K562 (cell line): Measurements from ENCODE around the gene RCSD1. TPM values are rescaled to one million over a fixed set of nuclear protein-coding genes. Genes with fewer than 3 reads are reported as not detected.

Source experiments
- ATAC-seq: fragments of 200-7000 bp; cut with Tn5 transposase; 3 replicates; pipeline ENCODE4 v1.9.1; 2020; ENCODE audit warnings: moderate library complexity
- BruUV-seq: library from RNA; stranded (reverse); fragments of 400-500 nt; replicated peaks from 2 replicates; lab custom pipeline; 2021; lab: Mats Ljungman, UMichigan
- CTCF ChIA-PET: fragments of 300-600 bp; formaldehyde crosslinking; extraction: SDS; loops from one replicate; lab custom pipeline; 2021; ENCODE audit warnings: low intra/inter-chr PET ratio; lab: Yijun Ruan, JAX
- POLR2A ChIA-PET: fragments of 300-600, 350-650 bp; sonication (Branson Sonifier 250); formaldehyde crosslinking; extraction: SDS; loops from one replicate; lab custom pipeline; 2021; ENCODE audit warnings: antibody characterized with exemption, inconsistent platforms; lab: Yijun Ruan, JAX
- DNase-seq, 4 experiments: peaks; one replicate each; pipeline versions ENCODE4 v3.0.0 to v3.0.0-alpha.2; 2011 to 2018; ENCODE audit warnings: low spot score in 3 of 4, mixed read lengths in 3 of 4; ENCODE audit errors: extremely low read depth in 1 of 4
- FAIRE-seq: peaks from 2 replicates; lab custom pipeline; 2011; peaks lifted over from hg19 to GRCh38; lab: Jason Lieb, UNC
- H2AFZ ChIP-seq: 2 replicates; pipeline ENCODE4 v1.6.0; 2011; ENCODE audit warnings: low read depth, low read length, control low read depth, inconsistent platforms
- H3K27ac ChIP-seq: fragments of 200-600 bp; 3 replicates; pipeline ENCODE4 v1.8.0; 2011; ENCODE audit warnings: low read depth, mild to moderate bottlenecking, control low read depth, inconsistent platforms, low read length, moderate library complexity, mixed read lengths; ENCODE audit errors: extremely low read depth
- H3K27me3 ChIP-seq, 2 experiments: fragments of 300-600 bp in 1 of 2; 2 replicates in 1 of 2; 3 replicates in 1 of 2; pipeline versions ENCODE4 v1.6.0 to v1.8.0; 2011; ENCODE audit warnings: inconsistent platforms in 2 of 2, low read length in 2 of 2, mild to moderate bottlenecking in 1 of 2, mixed read lengths in 1 of 2, moderate library complexity in 1 of 2; ENCODE audit not compliant: control insufficient read depth in 2 of 2, insufficient read depth in 2 of 2
- H3K36me3 ChIP-seq: fragments of 300-600 bp; 3 replicates; pipeline ENCODE4 v1.8.0; 2011; ENCODE audit warnings: mild to moderate bottlenecking, low read length, inconsistent platforms; ENCODE audit not compliant: control insufficient read depth, insufficient read depth
- H3K4me1 ChIP-seq, 2 experiments: fragments of 200-600 bp in 1 of 2; replicated peaks in 1 of 2; 2 replicates in 1 of 2; 3 replicates in 1 of 2; pipeline versions ENCODE4 v1.5.1 to v1.8.0; 2011; ENCODE audit warnings: inconsistent platforms in 2 of 2, low read length in 2 of 2, mild to moderate bottlenecking in 1 of 2, mixed read lengths in 1 of 2, moderate library complexity in 1 of 2; ENCODE audit not compliant: control insufficient read depth in 2 of 2, insufficient read depth in 2 of 2
- H3K4me2 ChIP-seq: 2 replicates; pipeline ENCODE4 v1.6.1; 2011; ENCODE audit warnings: low read length, control low read depth, inconsistent platforms, mixed read lengths; ENCODE audit not compliant: insufficient read depth
- H3K4me3 ChIP-seq: fragments of 200-600 bp; sonication (generic), shearing (Covaris generic); 2 replicates; pipeline ENCODE4 v1.5.1; 2016; ENCODE audit warnings: control low read depth, inconsistent platforms
- H3K79me2 ChIP-seq: fragments of 200-600 bp; 3 replicates; pipeline ENCODE4 v1.8.0; 2011; ENCODE audit warnings: low read length, inconsistent platforms; ENCODE audit not compliant: control insufficient read depth, insufficient read depth
- H3K9ac ChIP-seq, 2 experiments: 2 replicates each; pipeline versions ENCODE4 v1.6.0 to v1.6.1; 2011; ENCODE audit warnings: low read depth in 2 of 2, low read length in 2 of 2, control low read depth in 1 of 2, inconsistent platforms in 1 of 2, mild to moderate bottlenecking in 1 of 2, mixed read lengths in 1 of 2; ENCODE audit not compliant: insufficient read depth in 1 of 2
- H3K9me1 ChIP-seq: one replicate; pipeline ENCODE4 v1.6.0; 2011; ENCODE audit warnings: inconsistent platforms, mild to moderate bottlenecking, low read length, moderate library complexity; ENCODE audit not compliant: control insufficient read depth, insufficient read depth
- H3K9me3 ChIP-seq: replicated peaks from 2 replicates; pipeline ENCODE4 v1.5.1; 2011; ENCODE audit warnings: low read depth, low read length, inconsistent platforms; ENCODE audit not compliant: control insufficient read depth, insufficient read depth
- H4K20me1 ChIP-seq: replicated peaks from 2 replicates; pipeline ENCODE4 v1.6.1; 2011; ENCODE audit warnings: low read length, inconsistent platforms, mixed read lengths; ENCODE audit not compliant: control insufficient read depth, insufficient read depth
- BCL6 ChIP-seq: fragments of 250-450 bp; sonication (Bioruptor Pico); IDR thresholded peaks from 2 replicates; pipeline ENCODE4 v1.4.0; 2020
- CBX1 ChIP-seq: sonication (generic); IDR thresholded peaks from 2 replicates; pipeline ENCODE4 v1.6.1; 2016; ENCODE audit warnings: antibody characterized with exemption, low read depth, mild to moderate bottlenecking
- FOSL1 ChIP-seq: fragments of 200-800 bp; sonication (Bioruptor generic); conservative IDR thresholded peaks from 2 replicates; pipeline ENCODE4 v1.6.1; 2016; ENCODE audit warnings: missing genetic modification characterization, missing compliant biosample characterization
- GABPB2 ChIP-seq: fragments of 250-450 bp; sonication (Bioruptor Pico); conservative IDR thresholded peaks from 2 replicates; pipeline ENCODE4 v1.5.1; 2021; ENCODE audit warnings: mild to moderate bottlenecking
- GATAD2A ChIP-seq: fragments of 450-650 bp; IDR thresholded peaks from 2 replicates; pipeline ENCODE4 v1.6.1; 2017
- NEUROD1 ChIP-seq: fragments of 150-350 bp; IDR thresholded peaks from 2 replicates; pipeline ENCODE4 v1.6.1; 2014; ENCODE audit warnings: borderline replicate concordance, low read length, low read depth; ENCODE audit not compliant: partially characterized antibody
- NR2C1 ChIP-seq, 2 experiments: fragments of 450-650 bp; IDR thresholded peaks; 2 replicates each; pipeline ENCODE4 v1.6.1; 2017; ENCODE audit warnings: mild to moderate bottlenecking in 2 of 2, antibody characterized with exemption in 1 of 2, inconsistent platforms in 1 of 2, missing compliant biosample characterization in 1 of 2, missing genetic modification characterization in 1 of 2
- POLR3A ChIP-seq: IDR thresholded peaks from 2 replicates; pipeline ENCODE4 v1.6.1; 2011; ENCODE audit warnings: borderline replicate concordance, mild to moderate bottlenecking, moderate library complexity; ENCODE audit not compliant: insufficient read length, insufficient read depth; ENCODE audit errors: extremely low read depth
- STAT5B ChIP-seq: fragments of 250-450 bp; sonication (Bioruptor Pico); IDR thresholded peaks from 2 replicates; pipeline ENCODE4 v1.8.0; 2021; ENCODE audit warnings: mild to moderate bottlenecking, inconsistent platforms
- ZNF311 ChIP-seq: fragments of 250-450 bp; sonication (Bioruptor Pico); IDR thresholded peaks from 2 replicates; pipeline ENCODE4 v1.4.0; 2020; ENCODE audit warnings: mild to moderate bottlenecking, moderate library complexity
- ZZZ3 ChIP-seq: fragments of 450-650 bp; IDR thresholded peaks from 2 replicates; pipeline ENCODE4 v1.6.1; 2016; ENCODE audit warnings: antibody characterized with exemption, mild to moderate bottlenecking, moderate library complexity
- WGBS: fragments of 100-300 bp; shearing (Covaris generic); methylation state at CpG from one replicate; pipeline ENCODE4 v1.1.6; 2016; ENCODE audit warnings: low coverage, mixed read lengths; ENCODE audit not compliant: insufficient coverage; ENCODE audit errors: missing lambda C conversion rate; 5-methylcytosine and 5-hydroxymethylcytosine counted together
- in situ Hi-C: fragments of 300-500 bp; cut with MboI; formaldehyde crosslinking; loops from 4 replicates; pipeline ENCODE4 v1.15.0; 2018; ENCODE audit warnings: inconsistent platforms, mixed read lengths
- intact Hi-C: fragments of 100-400 bp; cut with micrococcal nuclease; formaldehyde crosslinking; loops from 2 replicates; pipeline ENCODE4 v1.14.2; 2022
- polyA plus RNA-seq, 8 experiments: library from polyadenylated mRNA; depleted of rRNA in 4 of 8; stranded (reverse) in 5 of 8; unstranded in 3 of 8; fragments of >200 nt; fragmentation: Nextera tagmentation in 2 of 8; fragmentation: Illumina TruSeq in 1 of 8; extraction: Ambion mirVana in 2 of 8; extraction: Trizol in 1 of 8; gene quantifications; 2 replicates each; pipeline versions ENCODE4 v1.2.1 to v1.2.3, GENCODE V29; 2011 to 2014; ENCODE audit warnings: inconsistent platforms in 1 of 8, missing spikeins in 1 of 8
- total RNA-seq, 7 experiments: library from RNA; depleted of rRNA in 6 of 7; stranded (reverse); fragments of >200 nt in 6 of 7; fragmentation: Illumina TruSeq in 2 of 7; extraction: Trizol in 2 of 7; gene quantifications; 2 replicates each; pipeline versions ENCODE4 v1.2.1 to v1.2.3, GENCODE V29; 2011 to 2021; ENCODE audit warnings: low replicate concordance in 1 of 7
- TF ChIP-seq, protein P1 (sequence below): conservative IDR thresholded peaks from 2 replicates; pipeline ENCODE4 v1.6.1; 2011; ENCODE audit warnings: low read depth, mild to moderate bottlenecking, low read length; ENCODE audit not compliant: control insufficient read depth
- TF ChIP-seq, protein P2 (sequence below): fragments of 450-650 bp; formaldehyde crosslinking; IDR thresholded peaks from 2 replicates; pipeline ENCODE4 v1.4.0; 2022; ENCODE audit warnings: missing genetic modification characterization

RCSD1 gene
- total and polyA plus RNA-seq, 9 of the 15 experiments (the other 6 are each of a cell fraction or from before 2014, with no cell fraction given), result 7.8 to 69.8 (median 45.3) TPM

DNA sequence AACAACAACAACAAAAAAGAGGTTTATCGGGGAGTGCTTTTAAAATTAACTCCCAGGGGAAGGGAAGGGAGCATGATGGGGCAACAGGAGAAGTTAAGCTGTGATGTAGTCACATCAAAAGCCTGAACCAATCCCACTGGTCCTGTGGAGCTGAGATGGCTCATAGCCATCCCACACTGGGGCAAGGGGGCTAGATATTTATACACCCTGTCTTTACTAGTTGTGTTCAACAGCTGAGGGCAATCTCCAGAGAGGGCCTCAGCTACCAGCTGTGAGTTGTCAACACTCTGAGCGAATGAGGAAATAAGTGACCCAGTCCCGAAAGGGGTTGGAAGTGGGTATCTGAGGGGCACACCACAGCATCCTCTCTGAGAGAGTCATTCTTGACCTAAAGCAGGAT is 45.5 kb upstream of the RCSD1 start (continued):
- TF ChIP-seq, protein P1, sequence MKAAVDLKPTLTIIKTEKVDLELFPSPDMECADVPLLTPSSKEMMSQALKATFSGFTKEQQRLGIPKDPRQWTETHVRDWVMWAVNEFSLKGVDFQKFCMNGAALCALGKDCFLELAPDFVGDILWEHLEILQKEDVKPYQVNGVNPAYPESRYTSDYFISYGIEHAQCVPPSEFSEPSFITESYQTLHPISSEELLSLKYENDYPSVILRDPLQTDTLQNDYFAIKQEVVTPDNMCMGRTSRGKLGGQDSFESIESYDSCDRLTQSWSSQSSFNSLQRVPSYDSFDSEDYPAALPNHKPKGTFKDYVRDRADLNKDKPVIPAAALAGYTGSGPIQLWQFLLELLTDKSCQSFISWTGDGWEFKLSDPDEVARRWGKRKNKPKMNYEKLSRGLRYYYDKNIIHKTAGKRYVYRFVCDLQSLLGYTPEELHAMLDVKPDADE, result no peak
- TF ChIP-seq, protein P2, sequence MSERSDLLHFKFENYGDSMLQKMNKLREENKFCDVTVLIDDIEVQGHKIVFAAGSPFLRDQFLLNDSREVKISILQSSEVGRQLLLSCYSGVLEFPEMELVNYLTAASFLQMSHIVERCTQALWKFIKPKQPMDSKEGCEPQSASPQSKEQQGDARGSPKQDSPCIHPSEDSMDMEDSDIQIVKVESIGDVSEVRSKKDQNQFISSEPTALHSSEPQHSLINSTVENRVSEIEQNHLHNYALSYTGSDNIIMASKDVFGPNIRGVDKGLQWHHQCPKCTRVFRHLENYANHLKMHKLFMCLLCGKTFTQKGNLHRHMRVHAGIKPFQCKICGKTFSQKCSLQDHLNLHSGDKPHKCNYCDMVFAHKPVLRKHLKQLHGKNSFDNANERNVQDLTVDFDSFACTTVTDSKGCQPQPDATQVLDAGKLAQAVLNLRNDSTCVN (CRISPR knock-in tag), result no peak
- no peak for TF ChIP-seq ZNF311 (CRISPR knock-in tag)

DNA sequence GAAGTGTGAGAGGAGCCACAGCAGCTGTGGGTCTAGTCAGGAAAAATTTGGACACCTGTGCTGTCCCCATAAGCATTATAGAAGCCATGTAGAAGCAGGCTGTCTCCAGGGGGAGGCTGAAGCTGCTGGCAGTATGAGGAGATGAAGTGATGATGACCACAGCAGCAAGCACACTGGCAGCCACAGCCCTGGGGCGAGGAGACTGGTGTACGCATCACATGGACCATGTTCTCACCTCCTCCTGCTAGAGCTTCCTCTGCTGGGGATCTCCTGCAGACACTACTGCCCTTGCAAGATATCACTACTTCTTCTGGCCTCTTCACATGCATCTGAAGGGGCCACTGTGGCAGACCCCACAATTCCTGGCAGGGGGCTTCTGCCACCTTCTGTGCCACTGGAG is 42.7 kb upstream of the RCSD1 start:
- Histone ChIP-seq H3K4me1 (peaks cover 0 to 2% of the 10 kb centered on the region in 2 experiments; a peak in 3 of 5 replicates), H3K79me2 (no peaks in the 10 kb centered on the region), H3K27ac (no peak overlapping the region), H3K9ac (no peak overlapping the region; a peak in 1 of 4 replicates), H4K20me1 (no peaks in the 10 kb centered on the region), H3K27me3 (no peaks in the 10 kb centered on the region), H2AFZ (no peak overlapping the region), H3K4me3 (no peak overlapping the region), H3K36me3 (no peaks in the 10 kb centered on the region), H3K9me1 (no peaks in the 10 kb centered on the region), H3K4me2 (no peak overlapping the region), H3K9me3 (no peaks in the 10 kb centered on the region)
- DNase-seq (no peak), ATAC-seq (no peak), FAIRE-seq (no peak)
- no TSS peak for BruUV-seq
- ChIA-PET POLR2A (interaction anchor here (1.4 kb wide), 1 partner anchor 9 kb away, joined by 3 read pairs; no protein-coding TSS in a partner anchor), CTCF (interaction anchor here (0.6 kb wide), 1 partner anchor 331 kb away, joined by 3 read pairs; no protein-coding TSS in a partner anchor)
- in situ Hi-C loops (no loop called here), intact Hi-C loops (no loop called here)
- 69% methylated on average over 2 of the region's 2 CpGs for WGBS
- TF ChIP-seq ZZZ3 (no peak), GATAD2A (no peak), CBX1 (no peak), NR2C1 (IDR thresholded peaks at IDR 0.05) (no peak), NR2C1 (tag; IDR thresholded peaks at IDR 0.05) (no peak), GABPB2 (no peak), POLR3A (no peak), BCL6 (CRISPR knock-in tag) (no peak), NEUROD1 (no peak), STAT5B (CRISPR knock-in tag) (no peak), FOSL1 (no peak)
